Stomach (tissue), 4 donors: ENCODE results near the gene LCTL.

Experiments used
- POLR2A ChIP-seq, 4 donors: fragments of 450-650 bp; IDR thresholded peaks; one replicate each; pipeline ENCODE4 v1.6.1; 2016; ENCODE audit warnings: antibody characterized with exemption in 4 of 4, control low read depth in 2 of 4, mild to moderate bottlenecking in 1 of 4, moderate library complexity in 1 of 4
- TF ChIP-seq, protein P1 (sequence below), 7 experiments: fragments of 450-650 bp in 4 of 7; fragments of 200-600 bp in 3 of 7; sonication (generic) in 3 of 7; IDR thresholded peaks; one replicate each; pipeline ENCODE4 v1.5.1; 2016 to 2019; ENCODE audit warnings: antibody characterized with exemption in 7 of 7, control low read depth in 2 of 7, mild to moderate bottlenecking in 1 of 7

GRCh38 chr15:66560856-66561525 lies 4.8 kb downstream of the LCTL start:
- TF ChIP-seq, protein P1, sequence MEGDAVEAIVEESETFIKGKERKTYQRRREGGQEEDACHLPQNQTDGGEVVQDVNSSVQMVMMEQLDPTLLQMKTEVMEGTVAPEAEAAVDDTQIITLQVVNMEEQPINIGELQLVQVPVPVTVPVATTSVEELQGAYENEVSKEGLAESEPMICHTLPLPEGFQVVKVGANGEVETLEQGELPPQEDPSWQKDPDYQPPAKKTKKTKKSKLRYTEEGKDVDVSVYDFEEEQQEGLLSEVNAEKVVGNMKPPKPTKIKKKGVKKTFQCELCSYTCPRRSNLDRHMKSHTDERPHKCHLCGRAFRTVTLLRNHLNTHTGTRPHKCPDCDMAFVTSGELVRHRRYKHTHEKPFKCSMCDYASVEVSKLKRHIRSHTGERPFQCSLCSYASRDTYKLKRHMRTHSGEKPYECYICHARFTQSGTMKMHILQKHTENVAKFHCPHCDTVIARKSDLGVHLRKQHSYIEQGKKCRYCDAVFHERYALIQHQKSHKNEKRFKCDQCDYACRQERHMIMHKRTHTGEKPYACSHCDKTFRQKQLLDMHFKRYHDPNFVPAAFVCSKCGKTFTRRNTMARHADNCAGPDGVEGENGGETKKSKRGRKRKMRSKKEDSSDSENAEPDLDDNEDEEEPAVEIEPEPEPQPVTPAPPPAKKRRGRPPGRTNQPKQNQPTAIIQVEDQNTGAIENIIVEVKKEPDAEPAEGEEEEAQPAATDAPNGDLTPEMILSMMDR (IDR thresholded peaks at IDR 0.05), result no peak
- no peak for TF ChIP-seq POLR2A (IDR thresholded peaks at IDR 0.05)
